Esophagus squamous epithelium (tissue), 5 donors: ENCODE data around the gene SH3RF1. TPM values are rescaled to one million over a fixed set of nuclear protein-coding genes. Genes with fewer than 3 reads are reported as not detected.

Experiments used
- DNase-seq: peaks from one replicate; lab custom pipeline; 2025; lab: John Stamatoyannopoulos, UW
- H3K27ac ChIP-seq, 4 donors: fragments of 200-600 bp; sonication (generic); one replicate each; pipeline ENCODE4 v1.5.1; 2016 to 2019; ENCODE audit warnings: mild to moderate bottlenecking in 1 of 4
- H3K27me3 ChIP-seq, 4 donors: fragments of 200-600 bp; sonication (generic); 1 replicate in 3 of 4; 2 replicates in 1 of 4; pipeline versions ENCODE4 v1.5.1 to v1.6.0; 2017 to 2021; ENCODE audit warnings: antibody characterized with exemption in 1 of 4
- H3K36me3 ChIP-seq, 3 donors: fragments of 200-600 bp; sonication (generic); one replicate each; pipeline ENCODE4 v1.5.1; 2016 to 2019
- H3K4me1 ChIP-seq, 3 donors: fragments of 200-600 bp; sonication (generic); one replicate each; pipeline ENCODE4 v1.5.1; 2017 to 2019
- H3K4me3 ChIP-seq, 4 donors: fragments of 200-600 bp; sonication (generic); 1 replicate in 3 of 4; 2 replicates in 1 of 4; pipeline ENCODE4 v1.5.1; 2016 to 2019; ENCODE audit warnings: mild to moderate bottlenecking in 2 of 4, moderate library complexity in 1 of 4
- H3K9me3 ChIP-seq, 3 donors: fragments of 200-600 bp; sonication (generic); one replicate each; pipeline ENCODE4 v1.5.1; 2016 to 2019
- POLR2A ChIP-seq, 4 donors: fragments of 450-650 bp; IDR thresholded peaks; one replicate each; pipeline ENCODE4 v1.6.1; 2017; ENCODE audit warnings: antibody characterized with exemption in 4 of 4, mild to moderate bottlenecking in 4 of 4, moderate library complexity in 3 of 4
- WGBS, 2 donors: methylation state at CpG; one replicate each; pipeline ENCODE4 v1.1.5; 2018; 5-methylcytosine and 5-hydroxymethylcytosine counted together
- intact Hi-C: fragments of 100-400 bp; cut with DNase I; formaldehyde crosslinking; loops from one replicate; pipeline ENCODE4 v1.15.0; 2022
- total RNA-seq, 4 donors: library from RNA; depleted of rRNA; stranded (reverse); fragments of >200 nt; gene quantifications; one replicate each; pipeline ENCODE4 v1.1.0, GENCODE V29; 2016
- TF ChIP-seq, protein P1 (sequence below), 6 experiments: fragments of 450-650 bp in 4 of 6; fragments of 200-600 bp in 2 of 6; sonication (generic) in 2 of 6; IDR thresholded peaks; one replicate each; pipeline ENCODE4 v1.5.1; 2016 to 2019; ENCODE audit warnings: antibody characterized with exemption in 6 of 6, mild to moderate bottlenecking in 4 of 6, moderate library complexity in 4 of 6
- donor health status: DM: yes; HTN: yes; CAD: no.

SH3RF1 gene
- total RNA-seq, 4 donors from 2014 or later, result 3.9 to 9.3 (median 5.7) TPM

DNA sequence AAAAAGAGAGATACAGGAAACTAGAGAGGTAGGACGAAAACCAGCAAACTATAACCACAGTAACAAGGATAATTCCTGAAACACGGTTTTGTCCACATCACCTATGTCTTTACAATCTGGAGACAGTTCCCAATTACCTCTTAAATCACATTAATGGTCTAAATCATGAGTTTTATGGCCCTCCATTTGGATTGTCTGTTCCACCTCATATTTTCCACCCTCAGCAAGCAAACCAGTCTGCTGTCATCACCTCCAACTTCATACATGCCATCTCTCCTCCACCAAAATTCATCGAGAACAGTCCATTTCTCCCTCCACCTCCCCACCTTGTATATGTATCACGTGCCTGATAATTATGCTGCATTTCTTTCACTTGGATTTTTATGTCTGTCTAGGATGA lies 107.3 kb downstream of the SH3RF1 start:
- no peaks in the 10 kb centered on the region for H3K9me3 ChIP-seq
- no peaks in the 10 kb centered on the region for H3K36me3 ChIP-seq
- DNase-seq, result no peak
- 87 to 89% methylated on average over 4 of the region's 4 CpGs for WGBS, 2 donors
- no peak overlapping the region for H3K27ac ChIP-seq
- H3K4me3 ChIP-seq, result no peak overlapping the region
- H3K27me3 ChIP-seq, result no peaks in the 10 kb centered on the region
- TF ChIP-seq POLR2A (IDR thresholded peaks at IDR 0.05), result no peak
- H3K4me1 ChIP-seq, result peaks cover 0 to 38% (median 0%) of the 10 kb centered on the region in 3 donors
- intact Hi-C loops, result no loop called here

DNA sequence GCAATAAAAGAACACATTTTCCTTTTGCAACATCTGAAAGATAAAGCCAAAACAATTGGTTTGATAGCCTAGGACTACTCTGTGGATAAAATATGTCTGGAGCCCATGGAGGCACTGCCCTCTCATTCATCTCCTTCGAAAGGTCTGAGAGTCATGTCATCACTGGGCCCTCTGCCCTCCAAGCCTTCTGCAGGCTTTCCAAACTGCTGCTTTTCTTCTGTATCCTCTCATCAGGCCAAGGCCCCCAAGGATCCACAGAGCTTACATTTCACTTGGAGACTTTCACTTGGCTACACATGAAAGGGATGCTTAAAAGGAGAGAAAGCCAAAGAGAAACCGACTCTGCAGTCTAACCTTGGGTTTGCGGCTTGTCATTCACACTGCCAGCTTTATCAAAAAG lies 109.9 kb downstream of the SH3RF1 start:
- Histone ChIP-seq H3K9me3 (no peaks in the 10 kb centered on the region), H3K27ac (no peak overlapping the region), H3K27me3 (no peaks in the 10 kb centered on the region), H3K36me3 (peaks cover 0 to 5% (median 0%) of the 10 kb centered on the region in 3 donors), H3K4me3 (no peak overlapping the region), H3K4me1 (peaks cover 0 to 30% (median 0%) of the 10 kb centered on the region in 3 donors)
- DNase-seq, result no peak
- 27 to 51% methylated on average over 3 of the region's 3 CpGs for WGBS, 2 donors
- intact Hi-C loops, result no loop called here
- TF ChIP-seq, protein P1, sequence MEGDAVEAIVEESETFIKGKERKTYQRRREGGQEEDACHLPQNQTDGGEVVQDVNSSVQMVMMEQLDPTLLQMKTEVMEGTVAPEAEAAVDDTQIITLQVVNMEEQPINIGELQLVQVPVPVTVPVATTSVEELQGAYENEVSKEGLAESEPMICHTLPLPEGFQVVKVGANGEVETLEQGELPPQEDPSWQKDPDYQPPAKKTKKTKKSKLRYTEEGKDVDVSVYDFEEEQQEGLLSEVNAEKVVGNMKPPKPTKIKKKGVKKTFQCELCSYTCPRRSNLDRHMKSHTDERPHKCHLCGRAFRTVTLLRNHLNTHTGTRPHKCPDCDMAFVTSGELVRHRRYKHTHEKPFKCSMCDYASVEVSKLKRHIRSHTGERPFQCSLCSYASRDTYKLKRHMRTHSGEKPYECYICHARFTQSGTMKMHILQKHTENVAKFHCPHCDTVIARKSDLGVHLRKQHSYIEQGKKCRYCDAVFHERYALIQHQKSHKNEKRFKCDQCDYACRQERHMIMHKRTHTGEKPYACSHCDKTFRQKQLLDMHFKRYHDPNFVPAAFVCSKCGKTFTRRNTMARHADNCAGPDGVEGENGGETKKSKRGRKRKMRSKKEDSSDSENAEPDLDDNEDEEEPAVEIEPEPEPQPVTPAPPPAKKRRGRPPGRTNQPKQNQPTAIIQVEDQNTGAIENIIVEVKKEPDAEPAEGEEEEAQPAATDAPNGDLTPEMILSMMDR (IDR thresholded peaks at IDR 0.05), result no peak
- TF ChIP-seq POLR2A (IDR thresholded peaks at IDR 0.05), result no peak

DNA sequence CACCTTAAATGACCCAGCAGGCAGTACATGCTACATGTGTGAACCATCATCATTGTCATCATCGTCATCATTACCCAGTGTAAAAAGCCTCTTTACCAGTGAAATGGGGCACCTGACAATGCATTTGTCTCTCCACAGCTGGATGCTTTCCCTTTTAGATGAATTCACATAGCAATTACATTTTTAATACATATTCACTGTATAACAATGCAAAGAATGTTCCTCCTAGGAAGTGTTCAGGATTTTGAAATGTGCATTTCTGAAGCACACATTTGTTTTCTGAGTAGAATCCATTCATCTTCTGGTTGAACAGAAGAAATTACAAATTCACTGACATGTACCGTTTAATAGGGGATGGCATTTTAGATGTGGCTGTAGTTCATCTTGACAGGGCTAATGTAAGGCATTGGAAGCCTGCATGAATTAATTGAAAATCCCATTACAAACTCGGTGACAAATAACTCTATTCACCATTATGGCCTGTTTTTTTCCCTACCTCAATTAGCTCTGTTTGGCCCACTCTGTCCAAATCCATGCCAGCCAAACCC lies 111.1 kb downstream of the SH3RF1 start:
- Histone ChIP-seq H3K27ac (no peak overlapping the region), H3K4me1 (peaks cover 0 to 22% (median 0%) of the 10 kb centered on the region in 3 donors), H3K27me3 (no peaks in the 10 kb centered on the region), H3K36me3 (peaks cover 0 to 16% (median 0%) of the 10 kb centered on the region in 3 donors), H3K4me3 (no peak overlapping the region), H3K9me3 (no peaks in the 10 kb centered on the region)
- TF ChIP-seq POLR2A (IDR thresholded peaks at IDR 0.05), result no peak
- TF ChIP-seq, protein P1 (IDR thresholded peaks at IDR 0.05), result no peak
- 74 to 75% methylated on average over 3 of the region's 3 CpGs for WGBS, 2 donors
- intact Hi-C loops, result no loop called here
- no peak for DNase-seq

DNA sequence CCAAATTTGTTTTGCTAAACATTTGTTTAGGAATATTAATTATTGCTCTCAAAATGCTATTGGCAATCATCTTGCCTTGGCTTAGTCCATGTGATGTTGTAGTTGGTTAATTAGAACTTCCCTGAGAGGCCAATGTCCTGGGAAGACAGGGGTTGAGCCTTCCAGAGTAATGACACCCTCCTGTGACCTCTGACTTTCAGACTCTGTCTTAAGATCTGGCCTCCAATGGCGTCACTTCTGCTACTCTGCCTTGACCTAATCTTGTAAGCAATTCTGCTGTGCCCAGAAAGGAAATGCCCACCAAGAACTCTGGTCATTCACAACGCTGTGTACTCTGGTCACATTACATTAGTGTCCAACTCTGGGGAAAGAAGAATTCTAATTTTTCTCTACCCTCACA lies 111.9 kb downstream of the SH3RF1 start:
- Histone ChIP-seq H3K27me3 (no peaks in the 10 kb centered on the region), H3K36me3 (peaks cover 0 to 17% (median 0%) of the 10 kb centered on the region in 3 donors), H3K4me1 (peaks cover 0 to 31% (median 0%) of the 10 kb centered on the region in 3 donors), H3K9me3 (no peaks in the 10 kb centered on the region), H3K27ac (no peak overlapping the region), H3K4me3 (no peak overlapping the region)
- no peak for TF ChIP-seq POLR2A (IDR thresholded peaks at IDR 0.05)
- TF ChIP-seq, protein P1 (IDR thresholded peaks at IDR 0.05), result no peak
- 83 to 94% methylated on average over 2 of the region's 2 CpGs for WGBS, 2 donors
- DNase-seq, result no peak
- intact Hi-C loops, result no loop called here

DNA sequence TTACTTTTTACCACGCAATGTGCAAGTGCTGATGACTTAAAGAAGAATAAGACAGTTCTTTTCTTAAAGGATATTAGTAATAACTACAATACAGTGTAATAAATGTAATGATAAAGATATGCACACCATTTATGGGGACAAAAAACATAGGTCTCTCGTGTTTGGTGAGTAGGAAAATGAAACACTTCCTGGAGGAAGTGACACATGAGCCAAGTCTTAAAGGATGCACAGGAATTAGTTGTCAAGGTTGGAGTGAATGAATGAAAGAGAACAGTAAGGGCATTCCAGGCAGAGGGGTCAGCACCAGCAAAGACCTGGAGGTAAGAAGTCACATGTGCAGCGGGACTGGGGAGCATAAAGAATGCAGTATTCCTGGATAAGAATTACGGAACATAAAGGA lies 112.7 kb downstream of the SH3RF1 start:
- WGBS, 2 donors, result 89% methylated on average over 4 of the region's 4 CpGs
- TF ChIP-seq POLR2A (IDR thresholded peaks at IDR 0.05), result no peak
- TF ChIP-seq, protein P1 (IDR thresholded peaks at IDR 0.05), result no peak
- Histone ChIP-seq H3K27ac (no peak overlapping the region), H3K36me3 (peaks cover 0 to 17% (median 0%) of the 10 kb centered on the region in 3 donors), H3K9me3 (no peaks in the 10 kb centered on the region), H3K4me1 (peaks cover 0 to 39% (median 3%) of the 10 kb centered on the region in 3 donors), H3K27me3 (no peaks in the 10 kb centered on the region), H3K4me3 (no peak overlapping the region)
- intact Hi-C loops, result no loop called here
- no peak for DNase-seq
